Measurements from ENCODE around the gene DNMBP. TPM values are rescaled to one million over a fixed set of nuclear protein-coding genes. Genes with fewer than 3 reads are reported as not detected.

DNMBP gene
- total and polyA plus RNA-seq, 2 of the 8 experiments (the other 6 are each of a cell fraction or from before 2014, with no cell fraction given): 19.1 to 26.4 TPM

DNA sequence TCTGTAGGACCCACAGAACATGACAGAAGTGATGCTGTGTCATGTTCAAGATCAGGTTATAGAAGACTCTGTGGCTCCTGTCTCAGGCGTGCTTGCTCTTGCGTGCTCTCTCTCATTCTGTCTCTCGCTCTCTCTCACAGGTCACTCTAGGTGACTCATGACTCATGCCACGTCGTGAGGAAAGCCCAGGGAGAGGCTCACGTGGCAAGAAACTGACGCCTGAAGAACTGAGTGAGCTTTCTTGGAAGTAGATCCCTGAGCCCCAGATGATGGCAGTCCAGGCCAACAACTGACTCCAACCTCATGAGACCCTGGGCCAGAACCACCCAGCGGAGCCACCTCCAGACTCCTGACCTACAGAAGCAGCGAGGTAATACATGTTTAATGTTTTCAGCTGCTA, 103.3 kb downstream of the DNMBP start:
- no peak overlapping the region for H3K14ac ChIP-seq (ENCODE audit: insufficient read length)
- H3K4me1 ChIP-seq (replicated peaks in 1 of 4; ENCODE audit: control insufficient read depth in 3 of 4, insufficient read depth in 4 of 4, low read length in 3 of 4): no peaks in the 10 kb centered on the region
- no peak overlapping the region for H2BK20ac ChIP-seq (ENCODE audit: low read length)
- no peak for DNase-seq (ENCODE audit: low read depth in 1 of 2, low spot score in 2 of 2)
- H3K18ac ChIP-seq (ENCODE audit: extremely low read depth, low read length): no peak overlapping the region
- no peak overlapping the region for H2BK5ac ChIP-seq (ENCODE audit: low read depth, low read length)
- no peak overlapping the region for H2BK120ac ChIP-seq (replicated peaks; ENCODE audit: low read depth, low read length)
- H3K9me3 ChIP-seq (ENCODE audit: insufficient read depth in 2 of 2, low read depth in 1 of 2, low read length in 1 of 2): no peaks in the 10 kb centered on the region
- H3K79me2 ChIP-seq (ENCODE audit: control insufficient read depth in 1 of 2, insufficient read depth in 2 of 2, low read length in 2 of 2): peaks cover 7 to 65% of the 10 kb centered on the region in 2 experiments
- H2BK15ac ChIP-seq (ENCODE audit: low read length): no peak overlapping the region
- no peak for FAIRE-seq
- WGBS, 2 experiments (ENCODE audit: extremely low coverage in 1 of 2, insufficient coverage in 1 of 2, insufficient read length in 1 of 2, insufficient replicate concordance in 2 of 2, low coverage in 1 of 2, low lambda C conversion rate in 2 of 2, missing lambda C conversion rate in 1 of 2): 93% methylated on average over 9 of the region's 9 CpGs; no CpG with 5 or more reads in 1 of the 2 experiments
- no peak for TF ChIP-seq CREB1 (IDR thresholded peaks at IDR 0.05)
- no peak for TF ChIP-seq CHD1 (IDR thresholded peaks at IDR 0.05; ENCODE audit: low read depth, low read length)
- no peak for TF ChIP-seq EP300 (IDR thresholded peaks at IDR 0.05; ENCODE audit: borderline replicate concordance in 1 of 2, low read depth in 2 of 2, low read length in 2 of 2)
- TF ChIP-seq MAFK (IDR thresholded peaks at IDR 0.05; ENCODE audit: low read depth, low read length): no peak
- TF ChIP-seq SAP30 (IDR thresholded peaks at IDR 0.05; ENCODE audit: insufficient read depth, insufficient replicate concordance, low read length): no peak
- TF ChIP-seq CEBPB (IDR thresholded peaks at IDR 0.05; ENCODE audit: low read depth, low read length): no peak
- TF ChIP-seq FOSL1 (IDR thresholded peaks at IDR 0.05; ENCODE audit: insufficient read depth, low read depth, low read length): no peak
- no peak for TF ChIP-seq SRF (IDR thresholded peaks at IDR 0.05; ENCODE audit: low read depth, low read length)
- TF ChIP-seq EGR1 (IDR thresholded peaks at IDR 0.05; ENCODE audit: borderline replicate concordance, low read depth, low read length): no peak
- TF ChIP-seq, protein P1, sequence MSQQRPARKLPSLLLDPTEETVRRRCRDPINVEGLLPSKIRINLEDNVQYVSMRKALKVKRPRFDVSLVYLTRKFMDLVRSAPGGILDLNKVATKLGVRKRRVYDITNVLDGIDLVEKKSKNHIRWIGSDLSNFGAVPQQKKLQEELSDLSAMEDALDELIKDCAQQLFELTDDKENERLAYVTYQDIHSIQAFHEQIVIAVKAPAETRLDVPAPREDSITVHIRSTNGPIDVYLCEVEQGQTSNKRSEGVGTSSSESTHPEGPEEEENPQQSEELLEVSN (IDR thresholded peaks at IDR 0.05): no peak
- H3K27me3 ChIP-seq (replicated peaks in 1 of 4; ENCODE audit: control insufficient read depth in 3 of 4, extremely low read depth in 1 of 4, insufficient read depth in 3 of 4, low read length in 3 of 4): no peaks in the 10 kb centered on the region
- H3K9ac ChIP-seq (replicated peaks in 1 of 4; ENCODE audit: extremely low read depth in 1 of 4, low read depth in 3 of 4, low read length in 3 of 4): no peak overlapping the region
- ChIA-PET CTCF (ENCODE audit: partially characterized antibody) (interaction anchor here (0.9 to 3.0 kb wide), 8 partner anchors 7 to 142 kb away, joined by 3 to 10 read pairs (median 4); no protein-coding TSS in a partner anchor), POLR2A (ENCODE audit: partially characterized antibody) (interaction anchor here (0.7 to 6.6 kb wide), 9 partner anchors 7 to 783 kb away, joined by 3 to 49 read pairs (median 8); no protein-coding TSS in a partner anchor)
- no peak overlapping the region for H3K27ac ChIP-seq (ENCODE audit: low read depth, low read length)
- H3K4me3 ChIP-seq (ENCODE audit: extremely low read depth in 1 of 4, insufficient read depth in 2 of 4, low read depth in 3 of 4, low read length in 4 of 4): no peak overlapping the region
- peaks cover 47 to 78% (median 66%) of the 10 kb centered on the region in 4 experiments for H3K36me3 ChIP-seq (ENCODE audit: control insufficient read depth in 2 of 4, insufficient read depth in 4 of 4, low read length in 3 of 4)
- no peak overlapping the region for H3K4me2 ChIP-seq (ENCODE audit: insufficient read depth in 1 of 2, low read depth in 2 of 2, low read length in 2 of 2)
- no peak overlapping the region for H3K56ac ChIP-seq (replicated peaks; ENCODE audit: insufficient read length, low read depth, low read length)
- H3K4ac ChIP-seq (replicated peaks; ENCODE audit: insufficient read length, low read depth, low read length): no peak overlapping the region
- H3K23ac ChIP-seq (ENCODE audit: insufficient read length): no peak overlapping the region
- no peak overlapping the region for H4K91ac ChIP-seq (replicated peaks; ENCODE audit: insufficient read length, low read length)
- H4K5ac ChIP-seq (ENCODE audit: insufficient read length, low read depth, low read length): no peak overlapping the region
- H2BK12ac ChIP-seq (ENCODE audit: low read depth, low read length): no peak overlapping the region
- H4K8ac ChIP-seq (ENCODE audit: extremely low read depth, insufficient read depth, low read length): no peak overlapping the region
- peaks cover 19% of the 10 kb centered on the region for H3K79me1 ChIP-seq (ENCODE audit: low read depth, low read length)
- no peak overlapping the region for H2AK5ac ChIP-seq (ENCODE audit: low read depth, low read length)
- H2AFZ ChIP-seq (ENCODE audit: low read length): no peak overlapping the region
- H3K23me2 ChIP-seq (ENCODE audit: low read depth, low read length): no peaks in the 10 kb centered on the region
- peaks cover 0 to 6% of the 10 kb centered on the region in 2 experiments for H4K20me1 ChIP-seq (replicated peaks in 1 of 2; ENCODE audit: control insufficient read depth in 1 of 2, insufficient read depth in 2 of 2, low read length in 2 of 2)

Data from H1 (cell line).